Heart left ventricle (tissue), 16 donors: Measurements from ENCODE around the gene WDR33. TPM values are rescaled to one million over a fixed set of nuclear protein-coding genes. Genes with fewer than 3 reads are reported as not detected.

Experiments used
- ATAC-seq, 4 donors: fragments of 200-7000 bp; cut with Tn5 transposase; one replicate each; pipeline ENCODE4 v1.9.1; 2020 to 2022; ENCODE audit warnings: moderate library complexity in 4 of 4, mild to moderate bottlenecking in 3 of 4, moderate number of reproducible peaks in 1 of 4
- DNase-seq, 5 donors: peaks; one replicate each; pipeline ENCODE4 v3.0.0-alpha.2; 2020
- H3K27ac ChIP-seq, 12 donors: fragments of 200-600 bp; sonication (generic) in 4 of 12; one replicate each; pipeline versions ENCODE4 v1.5.0 to v1.8.0; 2016 to 2022; ENCODE audit warnings: mild to moderate bottlenecking in 2 of 12
- H3K27me3 ChIP-seq, 9 donors: fragments of 200-600 bp; sonication (generic) in 2 of 9; one replicate each; pipeline versions ENCODE4 v1.5.1 to v1.8.0; 2016 to 2022; ENCODE audit warnings: mild to moderate bottlenecking in 3 of 9
- H3K36me3 ChIP-seq, 9 donors: fragments of 200-600 bp; sonication (generic) in 2 of 9; one replicate each; pipeline versions ENCODE4 v1.5.0 to v1.8.0; 2018 to 2022; ENCODE audit warnings: mild to moderate bottlenecking in 2 of 9
- H3K4me1 ChIP-seq, 12 donors: fragments of 200-600 bp; sonication (generic) in 4 of 12; one replicate each; pipeline versions ENCODE4 v1.5.0 to v1.8.0; 2016 to 2022; ENCODE audit warnings: mild to moderate bottlenecking in 3 of 12
- H3K4me3 ChIP-seq, 12 donors: fragments of 200-600 bp; sonication (generic) in 4 of 12; one replicate each; pipeline versions ENCODE4 v1.5.0 to v1.8.0; 2017 to 2022; ENCODE audit warnings: mild to moderate bottlenecking in 9 of 12, moderate library complexity in 4 of 12
- H3K9me3 ChIP-seq, 12 donors: fragments of 200-600 bp; sonication (generic) in 4 of 12; one replicate each; pipeline versions ENCODE4 v1.5.0 to v1.8.0; 2016 to 2022; ENCODE audit warnings: mild to moderate bottlenecking in 1 of 12
- POLR2A ChIP-seq, 2 donors: fragments of 450-650 bp; IDR thresholded peaks; one replicate each; pipeline ENCODE4 v1.6.1; 2017; ENCODE audit warnings: antibody characterized with exemption in 2 of 2, mild to moderate bottlenecking in 2 of 2, moderate library complexity in 2 of 2
- WGBS, 4 donors: extraction: QIAGEN DNeasy Blood & Tissue Kit in 2 of 4; methylation state at CpG; one replicate each; pipeline versions ENCODE4 v1.1.5 to v1.1.7; 2013 to 2018; 5-methylcytosine and 5-hydroxymethylcytosine counted together
- intact Hi-C, 10 donors: fragments of 100-400 bp; cut with DNase I; formaldehyde crosslinking; loops; one replicate each; pipeline versions ENCODE4 v1.11.1 to v1.14.2; 2022
- polyA plus RNA-seq, 2 donors: library from polyadenylated mRNA; stranded (reverse); fragments of 200-250 nt; gene quantifications; one replicate each; pipeline ENCODE4 v1.2.3, GENCODE V29; 2013
- total RNA-seq, 9 donors: library from RNA; depleted of rRNA in 2 of 9; stranded (reverse); fragments of >200 nt in 2 of 9; fragmentation: NEBNext Ultra II Directional in 3 of 9; extraction: Animal tissue kit (Norgen Biotek cat#: 25700) in 3 of 9; gene quantifications; one replicate each; pipeline versions ENCODE4 v1.1.0 to v1.2.4, GENCODE V29; 2016 to 2023
- TF ChIP-seq, protein P1 (sequence below), 12 donors: fragments of 200-600 bp; sonication (generic) in 4 of 12; IDR thresholded peaks; one replicate each; pipeline versions ENCODE4 v1.5.0 to v1.8.0; 2018 to 2022; ENCODE audit warnings: antibody characterized with exemption in 12 of 12, mild to moderate bottlenecking in 5 of 12
- donor health status: ischemic (EF 13 %, LVEDD 7.1; RV severe dilation, severe dysfunction).
- donor health status: healthy with polysubstance abuse.
- donor health status: DM: no; HTN: yes; CAD: no.
- donor health status: DM: no; HTN: no; CAD: no.
- donor health status: ischemic (EF 25% LVEDD 6.9; RV normal size, moderate dysfunction).
- donor health status: ischemic (EF 25% LVEDD 5.7; RV mildly dilated, moderate dysfunction).
- donor health status: healthy.
- donor health status: DM: yes; HTN: yes; CAD: no.
- donor health status: ischemic (EF 35%, LVEDD 5.7; RV mildly dilated, moderate dysfunction).
- donor health status: nonischemic (EF 11% LVEDD 7.7; RV severe dilation, severe dysfunction).
- donor health status: DM: yes; HTN: yes; CAD: no.
- donor health status: PGD.
- donor health status: ischemic (EF 29% LVEDD 5.4; RV normal size, mild dysfunction).
- donor health status: nonischemic (EF 23%, LVEDD 6.1; RV moderate dilation, normal function).

WDR33 gene
- total and polyA plus RNA-seq, 11 donors: 15.4 to 49.9 (median 41.1) TPM

DNA sequence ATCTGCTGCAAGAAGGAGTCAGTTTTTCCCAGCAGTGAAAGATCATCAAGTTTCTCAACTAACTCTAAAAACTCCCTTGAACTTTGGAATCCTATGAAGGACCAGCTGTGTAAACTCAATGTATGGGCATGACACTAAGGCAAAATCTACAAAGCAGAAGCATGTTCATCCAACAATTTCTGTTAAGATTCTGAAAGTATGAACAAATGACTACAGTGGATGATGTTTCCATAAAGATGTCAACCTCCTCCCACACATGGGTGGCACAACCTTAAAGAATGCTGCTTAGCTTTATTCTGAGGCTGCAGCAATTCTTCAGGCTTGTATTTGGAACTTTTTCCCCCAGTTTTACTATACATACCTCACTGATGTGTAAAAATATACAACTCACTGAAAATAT, 47.2 kb downstream of the WDR33 start:
- no peaks in the 10 kb centered on the region for H3K27me3 ChIP-seq

DNA sequence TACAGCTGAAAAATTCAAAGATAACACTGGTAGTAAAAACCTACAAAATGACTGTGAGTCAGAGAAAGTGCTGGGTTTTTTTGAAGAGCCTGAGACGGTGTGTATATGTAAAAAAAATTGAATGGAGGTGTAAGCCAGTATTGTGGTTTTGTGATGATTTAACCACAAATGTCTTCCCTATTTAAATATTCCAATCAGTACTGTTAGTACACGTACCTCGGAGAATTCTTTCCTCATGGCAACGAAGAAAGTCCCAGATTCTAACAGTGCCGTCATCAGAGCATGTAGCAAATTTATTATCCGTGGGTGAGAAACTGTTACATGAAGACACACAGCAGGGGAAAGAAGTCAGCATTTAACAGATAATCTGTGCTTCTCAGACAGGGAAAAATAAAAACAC, 48.1 kb downstream of the WDR33 start:
- Histone ChIP-seq H3K27me3 (no peaks in the 10 kb centered on the region), H3K36me3 (peaks cover 0 to 100% (median 93%) of the 10 kb centered on the region in 9 donors), H3K4me3 (no peak overlapping the region), H3K4me1 (peaks cover 0 to 18% (median 0%) of the 10 kb centered on the region in 12 donors), H3K9me3 (no peaks in the 10 kb centered on the region), H3K27ac (peak overlapping the region in 2 of 12 donors; percentile 4 to 13)
- ATAC-seq (no peak), DNase-seq (no peak)
- intact Hi-C loops: no loop called here
- WGBS, 4 donors: 42 to 62% (median 58%) methylated on average over 6 of the region's 6 CpGs
- TF ChIP-seq POLR2A (IDR thresholded peaks at IDR 0.05): no peak
- TF ChIP-seq, protein P1, sequence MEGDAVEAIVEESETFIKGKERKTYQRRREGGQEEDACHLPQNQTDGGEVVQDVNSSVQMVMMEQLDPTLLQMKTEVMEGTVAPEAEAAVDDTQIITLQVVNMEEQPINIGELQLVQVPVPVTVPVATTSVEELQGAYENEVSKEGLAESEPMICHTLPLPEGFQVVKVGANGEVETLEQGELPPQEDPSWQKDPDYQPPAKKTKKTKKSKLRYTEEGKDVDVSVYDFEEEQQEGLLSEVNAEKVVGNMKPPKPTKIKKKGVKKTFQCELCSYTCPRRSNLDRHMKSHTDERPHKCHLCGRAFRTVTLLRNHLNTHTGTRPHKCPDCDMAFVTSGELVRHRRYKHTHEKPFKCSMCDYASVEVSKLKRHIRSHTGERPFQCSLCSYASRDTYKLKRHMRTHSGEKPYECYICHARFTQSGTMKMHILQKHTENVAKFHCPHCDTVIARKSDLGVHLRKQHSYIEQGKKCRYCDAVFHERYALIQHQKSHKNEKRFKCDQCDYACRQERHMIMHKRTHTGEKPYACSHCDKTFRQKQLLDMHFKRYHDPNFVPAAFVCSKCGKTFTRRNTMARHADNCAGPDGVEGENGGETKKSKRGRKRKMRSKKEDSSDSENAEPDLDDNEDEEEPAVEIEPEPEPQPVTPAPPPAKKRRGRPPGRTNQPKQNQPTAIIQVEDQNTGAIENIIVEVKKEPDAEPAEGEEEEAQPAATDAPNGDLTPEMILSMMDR (IDR thresholded peaks at IDR 0.05): no peak

More for the DNA sequence above, 47.2 kb downstream of the WDR33 start:
- TF ChIP-seq, protein P1 (IDR thresholded peaks at IDR 0.05): no peak
- no peak for TF ChIP-seq POLR2A (IDR thresholded peaks at IDR 0.05)
- Histone ChIP-seq H3K36me3 (peaks cover 2 to 100% (median 95%) of the 10 kb centered on the region in 9 donors), H3K9me3 (no peaks in the 10 kb centered on the region), H3K27ac (no peak overlapping the region), H3K4me3 (no peak overlapping the region), H3K4me1 (peaks cover 0 to 18% (median 0%) of the 10 kb centered on the region in 12 donors)
- no peak for DNase-seq
- intact Hi-C loops: no loop called here
- no peak for ATAC-seq

DNA sequence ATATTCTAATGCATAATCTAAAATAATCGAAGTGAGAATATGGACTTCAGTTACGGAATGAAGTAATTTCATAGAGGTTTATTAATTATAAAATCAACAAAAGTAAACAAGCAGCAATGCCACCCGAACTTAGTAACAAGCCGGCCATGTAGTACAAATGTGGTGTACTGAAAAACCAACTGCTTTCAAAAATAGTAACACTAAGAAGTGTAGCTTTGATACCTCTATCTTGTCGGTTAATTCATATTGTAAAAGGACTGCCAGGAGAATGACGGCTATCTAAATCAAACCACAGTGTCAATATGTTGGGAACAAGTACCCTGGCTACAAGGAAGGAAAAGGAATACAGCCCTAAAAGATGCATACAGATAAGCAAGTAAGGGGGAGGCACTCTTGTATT, 48.5 kb downstream of the WDR33 start:
- Histone ChIP-seq H3K9me3 (no peaks in the 10 kb centered on the region), H3K36me3 (peaks cover 0 to 100% (median 89%) of the 10 kb centered on the region in 9 donors), H3K27me3 (no peaks in the 10 kb centered on the region), H3K27ac (peak overlapping the region in 2 of 12 donors; percentile 4 to 13), H3K4me3 (no peak overlapping the region), H3K4me1 (peaks cover 0 to 18% (median 0%) of the 10 kb centered on the region in 12 donors)
- TF ChIP-seq, protein P1 (IDR thresholded peaks at IDR 0.05): no peak
- TF ChIP-seq POLR2A (IDR thresholded peaks at IDR 0.05): no peak
- intact Hi-C loops: no loop called here
- DNase-seq (no peak), ATAC-seq (peak; percentile 41 to 77 (median 48))
- WGBS, 4 donors: 56 to 67% (median 61%) methylated on average over 6 of the region's 6 CpGs

DNA sequence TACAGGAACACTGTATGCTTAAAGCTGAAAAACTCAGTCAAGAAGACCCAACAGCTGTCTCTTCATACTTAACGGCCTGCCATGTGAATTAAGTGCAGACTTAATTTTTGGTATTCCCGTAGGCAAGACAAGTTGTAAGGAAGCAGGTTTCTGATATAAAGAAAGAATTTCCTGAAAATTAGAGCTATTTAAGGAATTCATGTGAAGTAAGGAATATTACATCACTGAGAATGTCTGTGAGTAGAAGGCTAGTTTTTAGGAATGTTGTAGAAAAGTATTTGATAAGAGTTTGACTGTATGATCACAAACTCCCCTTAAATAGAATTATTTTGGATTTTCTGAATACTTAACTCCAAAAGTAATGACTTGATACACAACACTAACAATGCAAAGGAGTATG, 51.0 kb downstream of the WDR33 start:
- no peaks in the 10 kb centered on the region for H3K27me3 ChIP-seq
- no peak overlapping the region for H3K4me3 ChIP-seq
- no peak overlapping the region for H3K27ac ChIP-seq
- TF ChIP-seq, protein P1 (IDR thresholded peaks at IDR 0.05): no peak
- TF ChIP-seq POLR2A (IDR thresholded peaks at IDR 0.05): no peak
- no peak for ATAC-seq
- intact Hi-C loops: no loop called here
- H3K36me3 ChIP-seq: peaks cover 0 to 94% (median 65%) of the 10 kb centered on the region in 9 donors
- H3K9me3 ChIP-seq: no peaks in the 10 kb centered on the region
- 85 to 92% (median 87%) methylated on average over 2 of the region's 2 CpGs for WGBS, 4 donors
- no peak for DNase-seq
- peaks cover 0 to 18% (median 0%) of the 10 kb centered on the region in 12 donors for H3K4me1 ChIP-seq
